ENCODE measurements around the gene MPP3. TPM values are rescaled to one million over a fixed set of nuclear protein-coding genes. Genes with fewer than 3 reads are reported as not detected.
"Not testable (repeated sequence)": the region's sequence is repeated elsewhere in the genome, so short reads cannot be mapped to it uniquely, and the experiment has no call there.

Gene MPP3
- total RNA-seq, 2 experiments from 2014 or later: not detected

- CTCF ChIA-PET (ENCODE audit: unreplicated experiment): no interaction called here
Observed at GRCh38 chr17:43801844-43802243, 31.1 kb downstream of the MPP3 start.

DNA sequence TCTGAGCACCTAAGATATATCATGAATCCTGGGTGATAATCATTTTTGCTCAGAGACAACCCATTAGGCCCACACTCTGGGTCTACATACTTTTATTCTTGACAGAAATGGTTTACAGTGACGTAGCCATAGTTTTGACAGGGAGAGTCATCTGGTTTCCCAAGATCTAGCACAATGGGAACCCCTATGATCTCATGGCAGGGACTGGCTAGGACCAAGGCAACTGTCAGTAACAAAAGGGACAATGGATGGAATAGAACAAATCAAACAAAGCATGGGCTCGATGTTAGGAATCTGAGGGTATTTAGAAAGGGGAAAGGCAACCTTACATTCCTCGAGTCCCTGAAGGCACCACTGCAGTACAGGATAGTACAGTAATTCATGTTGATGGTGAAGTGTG lies 32.2 kb downstream of the MPP3 start:
- Histone ChIP-seq H3K9me3 (ENCODE audit: low read length) (no peaks in the 10 kb centered on the region), H3K4me1 (ENCODE audit: insufficient read depth, low read length, poor library complexity, severe bottlenecking) (no peaks in the 10 kb centered on the region), H3K79me2 (ENCODE audit: insufficient read depth, low read depth, low read length) (no peaks in the 10 kb centered on the region), H3K4me3 (ENCODE audit: low read depth, low read length, poor library complexity, severe bottlenecking) (no peak overlapping the region), H3K4me2 (ENCODE audit: low read length) (no peak overlapping the region), H3K27ac (ENCODE audit: low read depth, low read length, poor library complexity, severe bottlenecking) (no peak overlapping the region), H4K20me1 (ENCODE audit: insufficient read depth, low read length) (no peaks in the 10 kb centered on the region), H2AFZ (ENCODE audit: low read length) (no peak overlapping the region), H3K36me3 (ENCODE audit: insufficient read depth, low read length) (no peaks in the 10 kb centered on the region), H3K9me2 (ENCODE audit: insufficient read depth, low read length) (no peaks in the 10 kb centered on the region)
- ChIA-PET CTCF (ENCODE audit: unreplicated experiment) (no interaction called here), POLR2A (no interaction called here)
- no peak for DNase-seq (ENCODE audit: low spot score)
- BruUV-seq (replicated peaks): no TSS peak
- TF ChIP-seq CTCF (conservative IDR thresholded peaks at IDR 0.05; ENCODE audit: low read length) (no peak), EZH2phosphoT487 (IDR thresholded peaks at IDR 0.05; ENCODE audit: borderline replicate concordance, low read depth, low read length) (no peak)
- intact Hi-C loops (cut with micrococcal nuclease; ENCODE audit: unreplicated experiment): no loop called here

More at GRCh38 chr17:43801844-43802243, 31.1 kb downstream of the MPP3 start:
- intact Hi-C loops (cut with micrococcal nuclease; ENCODE audit: unreplicated experiment): no loop called here
- H3K36me3 ChIP-seq (ENCODE audit: insufficient read depth, low read length): no peaks in the 10 kb centered on the region
- no peaks in the 10 kb centered on the region for H4K20me1 ChIP-seq (ENCODE audit: insufficient read depth, low read length)
- H3K79me2 ChIP-seq (ENCODE audit: insufficient read depth, low read depth, low read length): no peaks in the 10 kb centered on the region
- BruUV-seq (replicated peaks): no TSS peak
- POLR2A ChIA-PET: no interaction called here
- DNase-seq (ENCODE audit: low spot score): no peak
- no peak overlapping the region for H3K4me2 ChIP-seq (ENCODE audit: low read length)
- H3K27ac ChIP-seq (ENCODE audit: low read depth, low read length, poor library complexity, severe bottlenecking): no peak overlapping the region
- no peaks in the 10 kb centered on the region for H3K4me1 ChIP-seq (ENCODE audit: insufficient read depth, low read length, poor library complexity, severe bottlenecking)
- TF ChIP-seq EZH2phosphoT487 (IDR thresholded peaks at IDR 0.05; ENCODE audit: borderline replicate concordance, low read depth, low read length): no peak
- no peak overlapping the region for H3K4me3 ChIP-seq (ENCODE audit: low read depth, low read length, poor library complexity, severe bottlenecking)
- no peaks in the 10 kb centered on the region for H3K9me2 ChIP-seq (ENCODE audit: insufficient read depth, low read length)
- H3K9me3 ChIP-seq (ENCODE audit: low read length): no peaks in the 10 kb centered on the region
- H2AFZ ChIP-seq (ENCODE audit: low read length): no peak overlapping the region

DNA sequence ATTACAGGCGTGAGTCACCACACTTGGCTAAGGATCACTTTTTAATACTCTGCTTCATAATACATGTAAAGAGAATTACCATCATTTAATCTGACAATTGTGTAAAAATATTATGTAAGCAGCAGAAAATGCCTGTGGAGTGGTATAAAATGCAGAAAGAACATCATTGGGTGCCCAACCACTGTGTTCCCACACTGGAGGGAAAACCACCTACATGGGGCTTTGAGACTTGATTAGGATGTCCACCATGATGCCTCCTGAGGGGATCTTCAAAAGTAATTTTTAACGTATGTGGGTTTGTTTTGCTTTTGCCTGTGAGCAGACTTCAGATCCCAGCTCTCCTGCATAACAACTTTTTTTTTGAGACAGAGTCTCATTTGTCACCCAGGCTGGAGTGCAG lies 33.9 kb downstream of the MPP3 start:
- BruUV-seq (replicated peaks): no TSS peak
- no peaks in the 10 kb centered on the region for H3K9me2 ChIP-seq (ENCODE audit: insufficient read depth, low read length)
- H3K79me2 ChIP-seq (ENCODE audit: insufficient read depth, low read depth, low read length): no peaks in the 10 kb centered on the region
- H4K20me1 ChIP-seq (ENCODE audit: insufficient read depth, low read length): no peaks in the 10 kb centered on the region
- ChIA-PET POLR2A (interaction anchor here (0.6 kb wide), 2 partner anchors 185 to 1309 kb away, joined by 3 to 4 read pairs; no protein-coding TSS in a partner anchor), CTCF (ENCODE audit: unreplicated experiment) (no interaction called here)
- H3K36me3 ChIP-seq (ENCODE audit: insufficient read depth, low read length): no peaks in the 10 kb centered on the region
- H2AFZ ChIP-seq (ENCODE audit: low read length): no peak overlapping the region
- H3K4me3 ChIP-seq (ENCODE audit: low read depth, low read length, poor library complexity, severe bottlenecking): no peak overlapping the region
- no peak for DNase-seq (ENCODE audit: low spot score)
- H3K27ac ChIP-seq (ENCODE audit: low read depth, low read length, poor library complexity, severe bottlenecking): no peak overlapping the region
- no peak overlapping the region for H3K4me2 ChIP-seq (ENCODE audit: low read length)
- intact Hi-C loops (cut with micrococcal nuclease; ENCODE audit: unreplicated experiment): no loop called here
- no peak for TF ChIP-seq EZH2phosphoT487 (IDR thresholded peaks at IDR 0.05; ENCODE audit: borderline replicate concordance, low read depth, low read length)
- TF ChIP-seq CTCF (conservative IDR thresholded peaks at IDR 0.05; ENCODE audit: low read length): no peak
- H3K9me3 ChIP-seq (ENCODE audit: low read length): no peaks in the 10 kb centered on the region
- no peaks in the 10 kb centered on the region for H3K4me1 ChIP-seq (ENCODE audit: insufficient read depth, low read length, poor library complexity, severe bottlenecking)

DNA sequence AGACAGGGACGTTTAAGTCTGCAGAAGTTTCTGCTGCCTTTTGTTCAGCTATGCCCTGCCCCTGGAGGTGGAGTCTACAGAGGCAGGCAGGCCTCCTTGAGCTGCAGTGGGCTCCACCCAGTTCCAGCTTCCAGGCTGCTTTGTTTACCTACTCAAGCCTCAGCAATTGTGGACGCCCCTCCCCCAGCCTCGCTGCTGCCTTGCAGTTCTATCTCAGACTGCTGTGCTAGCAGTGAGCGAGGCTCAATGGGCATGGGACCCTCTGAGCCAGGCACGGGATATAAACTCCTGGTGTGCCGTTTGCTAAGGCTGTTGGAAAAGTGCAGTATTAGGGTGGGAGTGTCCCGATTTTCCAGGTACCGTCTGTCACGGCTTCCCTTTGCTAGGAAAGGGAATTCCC lies 34.9 kb downstream of the MPP3 start:
- H3K79me2 ChIP-seq (ENCODE audit: insufficient read depth, low read depth, low read length); intact Hi-C loops (cut with micrococcal nuclease; ENCODE audit: unreplicated experiment); BruUV-seq (replicated peaks); H3K9me3 ChIP-seq (ENCODE audit: low read length); H3K4me2 ChIP-seq (ENCODE audit: low read length); H4K20me1 ChIP-seq (ENCODE audit: insufficient read depth, low read length); POLR2A ChIA-PET; H3K9me2 ChIP-seq (ENCODE audit: insufficient read depth, low read length); H3K4me1 ChIP-seq (ENCODE audit: insufficient read depth, low read length, poor library complexity, severe bottlenecking); H3K36me3 ChIP-seq (ENCODE audit: insufficient read depth, low read length); H3K27ac ChIP-seq (ENCODE audit: low read depth, low read length, poor library complexity, severe bottlenecking); H3K4me3 ChIP-seq (ENCODE audit: low read depth, low read length, poor library complexity, severe bottlenecking); H2AFZ ChIP-seq (ENCODE audit: low read length); DNase-seq (ENCODE audit: low spot score); CTCF ChIA-PET (ENCODE audit: unreplicated experiment): not testable (repeated sequence)

- H3K4me1 ChIP-seq (ENCODE audit: insufficient read depth, low read length, poor library complexity, severe bottlenecking); H2AFZ ChIP-seq (ENCODE audit: low read length); H3K36me3 ChIP-seq (ENCODE audit: insufficient read depth, low read length); intact Hi-C loops (cut with micrococcal nuclease; ENCODE audit: unreplicated experiment); H3K9me2 ChIP-seq (ENCODE audit: insufficient read depth, low read length); POLR2A ChIA-PET; H4K20me1 ChIP-seq (ENCODE audit: insufficient read depth, low read length); H3K79me2 ChIP-seq (ENCODE audit: insufficient read depth, low read depth, low read length); DNase-seq (ENCODE audit: low spot score); H3K9me3 ChIP-seq (ENCODE audit: low read length); BruUV-seq (replicated peaks); H3K4me3 ChIP-seq (ENCODE audit: low read depth, low read length, poor library complexity, severe bottlenecking); H3K4me2 ChIP-seq (ENCODE audit: low read length); H3K27ac ChIP-seq (ENCODE audit: low read depth, low read length, poor library complexity, severe bottlenecking): not testable (repeated sequence)
- CTCF ChIA-PET (ENCODE audit: unreplicated experiment): interaction anchor here (0.6 kb wide), 1 partner anchor 95 kb away, joined by 3 read pairs; no protein-coding TSS in a partner anchor
Observed at GRCh38 chr17:43792668-43793067, 40.3 kb downstream of the MPP3 start.
